K562 (cell line): ENCODE data around the gene DNAJB13. TPM values are rescaled to one million over a fixed set of nuclear protein-coding genes. Genes with fewer than 3 reads are reported as not detected.
A peak's percentile ranks its signal among the peaks of the same experiment; 100 is the strongest.

ENCODE experiments used
- ARHGAP35 ChIP-seq: fragments of 450-650 bp; IDR thresholded peaks from 2 replicates; pipeline ENCODE4 v1.6.1; 2018; ENCODE audit not compliant: partially characterized antibody
- BCLAF1 ChIP-seq, 2 experiments: fragments of 450-650 bp in 1 of 2; IDR thresholded peaks; 2 replicates each; pipeline ENCODE4 v1.6.1; 2011 to 2017; ENCODE audit warnings: low read depth in 2 of 2, antibody characterized with exemption in 1 of 2, borderline replicate concordance in 1 of 2, low read length in 1 of 2, mild to moderate bottlenecking in 1 of 2, mixed read lengths in 1 of 2; ENCODE audit not compliant: control insufficient read depth in 1 of 2
- EHMT2 ChIP-seq: fragments of 450-650 bp; IDR thresholded peaks from 2 replicates; pipeline ENCODE4 v1.6.1; 2018; ENCODE audit warnings: antibody characterized with exemption
- ELK3 ChIP-seq: fragments of 450-650 bp; formaldehyde crosslinking; IDR thresholded peaks from 2 replicates; pipeline ENCODE4 v1.4.0; 2020; ENCODE audit warnings: mild to moderate bottlenecking
- ESRRB ChIP-seq: fragments of 250-450 bp; sonication (Bioruptor Pico); IDR thresholded peaks from 2 replicates; pipeline ENCODE4 v1.5.0; 2020; ENCODE audit warnings: mild to moderate bottlenecking, moderate library complexity, borderline replicate concordance
- GABPA ChIP-seq: fragments of 200-800 bp; sonication (Bioruptor generic); conservative IDR thresholded peaks from 2 replicates; pipeline ENCODE4 v1.6.1; 2016; ENCODE audit warnings: low read depth, missing genetic modification characterization, missing compliant biosample characterization
- JUN ChIP-seq, 2 experiments: sonication (generic) in 1 of 2; formaldehyde crosslinking in 1 of 2; IDR thresholded peaks; 2 replicates each; pipeline versions ENCODE4 v1.6.1 to v1.8.0; 2012 to 2022; ENCODE audit warnings: borderline replicate concordance in 2 of 2, mild to moderate bottlenecking in 2 of 2, improper control_type of control experiment in 1 of 2, low read depth in 1 of 2, low read length in 1 of 2, missing genetic modification reagents in 1 of 2
- KAT2B ChIP-seq: IDR thresholded peaks from one replicate; pipeline ENCODE4 v1.6.1; 2012; ENCODE audit warnings: low read depth, mild to moderate bottlenecking, control low read depth, inconsistent platforms, low read length, moderate library complexity
- MEIS2 ChIP-seq: fragments of 450-650 bp; IDR thresholded peaks from 2 replicates; pipeline ENCODE4 v1.6.1; 2014; ENCODE audit warnings: mild to moderate bottlenecking; ENCODE audit not compliant: partially characterized antibody
- NELFE ChIP-seq: IDR thresholded peaks from 2 replicates; pipeline ENCODE4 v1.6.1; 2011; ENCODE audit warnings: mild to moderate bottlenecking; ENCODE audit not compliant: insufficient read depth, insufficient read length
- NUFIP1 ChIP-seq: fragments of 450-650 bp; IDR thresholded peaks from 2 replicates; pipeline ENCODE4 v1.6.1; 2018; ENCODE audit not compliant: partially characterized antibody
- SMAD4 ChIP-seq: fragments of 250-450 bp; sonication (Bioruptor Pico); conservative IDR thresholded peaks from 2 replicates; pipeline ENCODE4 v1.8.0; 2021; ENCODE audit warnings: inconsistent platforms, mild to moderate bottlenecking, moderate library complexity
- SMARCE1 ChIP-seq: fragments of 450-650 bp; IDR thresholded peaks from 2 replicates; pipeline ENCODE4 v1.7.1; 2016; ENCODE audit warnings: mild to moderate bottlenecking
- TCFL5 ChIP-seq: fragments of 250-450 bp; sonication (Bioruptor Pico); conservative IDR thresholded peaks from 2 replicates; pipeline ENCODE4 v1.6.1; 2021; ENCODE audit warnings: mild to moderate bottlenecking, moderate library complexity, matching md5 sums
- THAP7 ChIP-seq: fragments of 250-450 bp; sonication (Bioruptor Pico); IDR thresholded peaks from 2 replicates; pipeline ENCODE4 v1.5.0; 2021
- XRCC3 ChIP-seq: fragments of 450-650 bp; IDR thresholded peaks from 2 replicates; pipeline ENCODE4 v1.6.1; 2017; ENCODE audit warnings: mild to moderate bottlenecking, moderate library complexity
- ZFPM2 ChIP-seq: fragments of 250-450 bp; sonication (Bioruptor Pico); IDR thresholded peaks from 2 replicates; pipeline ENCODE4 v1.5.1; 2022; ENCODE audit warnings: mild to moderate bottlenecking
- ZKSCAN1 ChIP-seq: fragments of 150-350 bp; IDR thresholded peaks from 2 replicates; pipeline ENCODE4 v1.6.1; 2016; ENCODE audit warnings: low read depth, low read length
- ZKSCAN8 ChIP-seq: fragments of 200-800 bp; sonication (Bioruptor generic); IDR thresholded peaks from 2 replicates; pipeline ENCODE4 v1.6.1; 2016; ENCODE audit warnings: missing genetic modification characterization, missing compliant biosample characterization
- ZNF124 ChIP-seq: sonication (generic); formaldehyde crosslinking; IDR thresholded peaks from 2 replicates; pipeline ENCODE4 v1.8.1; 2022; ENCODE audit warnings: missing genetic modification reagents
- ZNF41 ChIP-seq: fragments of 250-450 bp; sonication (Bioruptor Pico); conservative IDR thresholded peaks from 2 replicates; pipeline ENCODE4 v1.4.0; 2020; ENCODE audit warnings: mild to moderate bottlenecking
- ZNF511 ChIP-seq: sonication (generic); formaldehyde crosslinking; IDR thresholded peaks from 2 replicates; pipeline ENCODE4 v1.8.0; 2022; ENCODE audit warnings: mild to moderate bottlenecking, missing genetic modification reagents
- ZNF589 ChIP-seq: fragments of 200-800 bp; sonication (Bioruptor generic); IDR thresholded peaks from 2 replicates; pipeline ENCODE4 v1.6.1; 2016; ENCODE audit warnings: low read depth, missing genetic modification characterization, missing compliant biosample characterization
- ZNF79 ChIP-seq: fragments of 250-450 bp; sonication (Bioruptor Pico); IDR thresholded peaks from 2 replicates; pipeline ENCODE4 v1.4.0; 2020; ENCODE audit warnings: low read depth, mild to moderate bottlenecking, moderate library complexity
- polyA plus RNA-seq, 8 experiments: library from polyadenylated mRNA; depleted of rRNA in 4 of 8; stranded (reverse) in 5 of 8; unstranded in 3 of 8; fragments of >200 nt; fragmentation: Nextera tagmentation in 2 of 8; fragmentation: Illumina TruSeq in 1 of 8; extraction: Ambion mirVana in 2 of 8; extraction: Trizol in 1 of 8; gene quantifications; 2 replicates each; pipeline versions ENCODE4 v1.2.1 to v1.2.3, GENCODE V29; 2011 to 2014; ENCODE audit warnings: inconsistent platforms in 1 of 8, missing spikeins in 1 of 8
- total RNA-seq, 7 experiments: library from RNA; depleted of rRNA in 6 of 7; stranded (reverse); fragments of >200 nt in 6 of 7; fragmentation: Illumina TruSeq in 2 of 7; extraction: Trizol in 2 of 7; gene quantifications; 2 replicates each; pipeline versions ENCODE4 v1.2.1 to v1.2.3, GENCODE V29; 2011 to 2021; ENCODE audit warnings: low replicate concordance in 1 of 7

The DNAJB13 gene
- total and polyA plus RNA-seq, 9 of the 15 experiments (the other 6 are each of a cell fraction or from before 2014, with no cell fraction given), result 0.14 TPM; not detected in 8

- TF ChIP-seq ELK3 (no peak), NELFE (no peak), MEIS2 (no peak), ZFPM2 (no peak), SMARCE1 (no peak), ZNF79 (no peak), ESRRB (no peak), NUFIP1 (no peak), ZNF589 (CRISPR knock-in tag) (no peak), ZNF124 (CRISPR knock-in tag) (no peak), KAT2B (no peak), BCLAF1 (IDR thresholded peaks at IDR 0.05; ENCODE audit: borderline replicate concordance in 1 of 2, control insufficient read depth in 1 of 2, low read depth in 2 of 2, low read length in 1 of 2) (no peak), ZNF41 (CRISPR knock-in tag) (no peak), SMAD4 (peak; percentile 48; the same call in 1 of the 2 replicates), ZKSCAN8 (CRISPR knock-in tag) (no peak), ZNF511 (CRISPR knock-in tag) (no peak), EHMT2 (no peak), TCFL5 (CRISPR knock-in tag) (no peak), GABPA (tag) (no peak), JUN (IDR thresholded peaks at IDR 0.05; ENCODE audit: borderline replicate concordance, low read depth, low read length) (no peak), JUN (CRISPR knock-in tag; IDR thresholded peaks at IDR 0.05; ENCODE audit: borderline replicate concordance) (no peak), ZKSCAN1 (no peak), ARHGAP35 (no peak), THAP7 (CRISPR knock-in tag) (no peak), XRCC3 (no peak)
Observed at GRCh38 chr11:73942010-73942409, 8.8 kb upstream of the DNAJB13 start (continued).
